HepG2 (cell line): ENCODE results near the gene LAS1L. TPM values are rescaled to one million over a fixed set of nuclear protein-coding genes. Genes with fewer than 3 reads are reported as not detected.

Experiments
- ARID3A ChIP-seq: IDR thresholded peaks from 2 replicates; pipeline ENCODE4 v1.6.1; 2012; ENCODE audit warnings: low read depth, low read length, improper control_type of control experiment
- ARID4A ChIP-seq: sonication (generic); formaldehyde crosslinking; IDR thresholded peaks from 2 replicates; pipeline ENCODE4 v1.5.0; 2020; ENCODE audit warnings: mild to moderate bottlenecking, missing genetic modification reagents, borderline replicate concordance
- CC2D1A ChIP-seq: sonication (generic); formaldehyde crosslinking; IDR thresholded peaks from 2 replicates; pipeline ENCODE4 v1.8.1; 2023; ENCODE audit warnings: mild to moderate bottlenecking, missing genetic modification reagents
- FOXK1 ChIP-seq: sonication (generic); formaldehyde crosslinking; IDR thresholded peaks from 2 replicates; pipeline ENCODE4 v1.4.0; 2020; ENCODE audit warnings: low read depth, missing genetic modification reagents, borderline replicate concordance
- KMT2A ChIP-seq: sonication (generic); formaldehyde crosslinking; IDR thresholded peaks from 2 replicates; pipeline ENCODE4 v1.4.0; 2020; ENCODE audit warnings: missing genetic modification reagents
- NFAT5 ChIP-seq: sonication (generic); formaldehyde crosslinking; IDR thresholded peaks from 2 replicates; pipeline ENCODE4 v1.4.0; 2020; ENCODE audit warnings: missing genetic modification reagents
- SALL1 ChIP-seq: sonication (generic); formaldehyde crosslinking; IDR thresholded peaks from 2 replicates; pipeline ENCODE4 v1.8.0; 2022; ENCODE audit warnings: mild to moderate bottlenecking, missing genetic modification reagents
- SOX6 ChIP-seq, 2 experiments: fragments of 450-650 bp in 1 of 2; sonication (generic) in 1 of 2; formaldehyde crosslinking in 1 of 2; IDR thresholded peaks; 2 replicates each; pipeline versions ENCODE4 v1.4.0 to v1.6.1; 2017 to 2020; ENCODE audit warnings: antibody characterized with exemption in 1 of 2, mild to moderate bottlenecking in 1 of 2, missing genetic modification reagents in 1 of 2
- ZNF550 ChIP-seq: sonication (generic); formaldehyde crosslinking; IDR thresholded peaks from 2 replicates; pipeline ENCODE4 v1.4.0; 2020; ENCODE audit warnings: mild to moderate bottlenecking, missing genetic modification reagents, borderline replicate concordance
- ZNF556 ChIP-seq: sonication (generic); formaldehyde crosslinking; IDR thresholded peaks from 2 replicates; pipeline ENCODE4 v1.4.0; 2020; ENCODE audit warnings: mild to moderate bottlenecking, missing genetic modification reagents, borderline replicate concordance
- ZNF574 ChIP-seq: sonication (generic); formaldehyde crosslinking; IDR thresholded peaks from 2 replicates; pipeline ENCODE4 v1.4.0; 2020; ENCODE audit warnings: missing genetic modification reagents
- ZNF75D ChIP-seq: sonication (generic); formaldehyde crosslinking; IDR thresholded peaks from 2 replicates; pipeline ENCODE4 v1.8.1; 2023; ENCODE audit warnings: missing genetic modification reagents, mild to moderate bottlenecking, borderline replicate concordance
- ZNF768 ChIP-seq: sonication (generic); formaldehyde crosslinking; IDR thresholded peaks from 2 replicates; pipeline ENCODE4 v1.4.0; 2020; ENCODE audit warnings: missing genetic modification reagents
- polyA plus RNA-seq, 8 experiments: library from polyadenylated mRNA; depleted of rRNA in 3 of 8; stranded (reverse) in 7 of 8; unstranded in 1 of 8; fragments of >200 nt; fragmentation: Illumina TruSeq in 4 of 8; extraction: Trizol in 4 of 8; gene quantifications; 2 replicates each; pipeline versions ENCODE4 v1.2.1 to v1.2.3, GENCODE V29; 2011 to 2016; ENCODE audit warnings: low read depth in 4 of 8, missing spikeins in 1 of 8, mixed read lengths in 1 of 8; ENCODE audit not compliant: insufficient read depth in 1 of 8
- total RNA-seq, 5 experiments: library from RNA; depleted of rRNA; stranded (reverse); fragments of >200 nt; fragmentation: Illumina TruSeq; extraction: Trizol; gene quantifications; 2 replicates each; pipeline ENCODE4 v1.2.3, GENCODE V29; 2016; ENCODE audit warnings: low read depth in 1 of 5

The LAS1L gene
- total and polyA plus RNA-seq, 2 of the 13 experiments (the other 11 are each of a cell fraction or from before 2014, with no cell fraction given), result 18.1 to 33.3 TPM

- TF ChIP-seq SOX6 (IDR thresholded peaks at IDR 0.05) (no peak), SOX6 (CRISPR knock-in tag; IDR thresholded peaks at IDR 0.05) (peak; percentile 47), ZNF75D (CRISPR knock-in tag) (no peak), ARID4A (CRISPR knock-in tag) (peak; percentile 77), ZNF550 (CRISPR knock-in tag) (no peak), FOXK1 (CRISPR knock-in tag) (peak; percentile 54; the same call in 1 of the 2 replicates), CC2D1A (CRISPR knock-in tag) (no peak), ZNF574 (CRISPR knock-in tag) (peak; percentile 59), NFAT5 (0 out of 2 replicates have a peak, but pooled peaks have one; percentile 46), ZNF768 (CRISPR knock-in tag) (0 out of 2 replicates have a peak, but pooled peaks have one; percentile 14), ZNF556 (peak; percentile 51; the same call in 1 of the 2 replicates), ARID3A (no peak), SALL1 (CRISPR knock-in tag) (peak; percentile 46; the same call in 1 of the 2 replicates), KMT2A (CRISPR knock-in tag) (peak; percentile 67; the same call in 1 of the 2 replicates)
Measured at GRCh38 chrX:65534450-65535292, at the start of gene LAS1L (continued).
